GM10847 (cell line): ENCODE measurements around the gene GIMAP1.

Source experiments
- POLR2A ChIP-seq: IDR thresholded peaks from 2 replicates; pipeline ENCODE4 v1.6.1; 2011; ENCODE audit not compliant: insufficient read length; ENCODE audit errors: extremely low read depth

Gene GIMAP1

GRCh38 chr7:150739033-150739432 is 22.6 kb downstream of the GIMAP1 start:
- no peak for TF ChIP-seq POLR2A

GRCh38 chr7:150740053-150740452 is 23.6 kb downstream of the GIMAP1 start:
- TF ChIP-seq POLR2A = no peak

- no peak for TF ChIP-seq POLR2A
Observed at GRCh38 chr7:150742286-150742968, 26.0 kb downstream of the GIMAP1 start.

- no peak for TF ChIP-seq POLR2A
Observed at GRCh38 chr7:150744041-150744656, 27.7 kb downstream of the GIMAP1 start.

- TF ChIP-seq POLR2A = no peak
Observed at GRCh38 chr7:150745086-150745485, 28.7 kb downstream of the GIMAP1 start.

GRCh38 chr7:150745876-150746275 is 29.5 kb downstream of the GIMAP1 start:
- no peak for TF ChIP-seq POLR2A

- TF ChIP-seq POLR2A = no peak
Observed at GRCh38 chr7:150746921-150747320, 30.5 kb downstream of the GIMAP1 start.

GRCh38 chr7:150748376-150748775 is 32.0 kb downstream of the GIMAP1 start:
- TF ChIP-seq POLR2A = no peak

- TF ChIP-seq POLR2A = no peak
Observed at GRCh38 chr7:150751702-150752101, 35.3 kb downstream of the GIMAP1 start.

- TF ChIP-seq POLR2A = no peak
Observed at GRCh38 chr7:150753239-150753638, 36.8 kb downstream of the GIMAP1 start.

GRCh38 chr7:150753826-150754603 is 37.6 kb downstream of the GIMAP1 start:
- no peak for TF ChIP-seq POLR2A

- no peak for TF ChIP-seq POLR2A
Observed at GRCh38 chr7:150754951-150755350, 38.5 kb downstream of the GIMAP1 start.

- no peak for TF ChIP-seq POLR2A
Observed at GRCh38 chr7:150755473-150756099, 39.2 kb downstream of the GIMAP1 start.

GRCh38 chr7:150756166-150756565 is 39.8 kb downstream of the GIMAP1 start:
- TF ChIP-seq POLR2A = no peak

GRCh38 chr7:150756858-150757257 is 40.4 kb downstream of the GIMAP1 start:
- no peak for TF ChIP-seq POLR2A

- TF ChIP-seq POLR2A = no peak
Observed at GRCh38 chr7:150759479-150759878, 43.1 kb downstream of the GIMAP1 start.
